ENCODE data around the gene PIK3C2A. TPM values are rescaled to one million over a fixed set of nuclear protein-coding genes. Genes with fewer than 3 reads are reported as not detected.
"Not testable (repeated sequence)": the region's sequence is repeated elsewhere in the genome, so short reads cannot be mapped to it uniquely, and the experiment has no call there.

Gene PIK3C2A
- total RNA-seq, 1 donor from 2014 or later: 63.1 TPM

DNA sequence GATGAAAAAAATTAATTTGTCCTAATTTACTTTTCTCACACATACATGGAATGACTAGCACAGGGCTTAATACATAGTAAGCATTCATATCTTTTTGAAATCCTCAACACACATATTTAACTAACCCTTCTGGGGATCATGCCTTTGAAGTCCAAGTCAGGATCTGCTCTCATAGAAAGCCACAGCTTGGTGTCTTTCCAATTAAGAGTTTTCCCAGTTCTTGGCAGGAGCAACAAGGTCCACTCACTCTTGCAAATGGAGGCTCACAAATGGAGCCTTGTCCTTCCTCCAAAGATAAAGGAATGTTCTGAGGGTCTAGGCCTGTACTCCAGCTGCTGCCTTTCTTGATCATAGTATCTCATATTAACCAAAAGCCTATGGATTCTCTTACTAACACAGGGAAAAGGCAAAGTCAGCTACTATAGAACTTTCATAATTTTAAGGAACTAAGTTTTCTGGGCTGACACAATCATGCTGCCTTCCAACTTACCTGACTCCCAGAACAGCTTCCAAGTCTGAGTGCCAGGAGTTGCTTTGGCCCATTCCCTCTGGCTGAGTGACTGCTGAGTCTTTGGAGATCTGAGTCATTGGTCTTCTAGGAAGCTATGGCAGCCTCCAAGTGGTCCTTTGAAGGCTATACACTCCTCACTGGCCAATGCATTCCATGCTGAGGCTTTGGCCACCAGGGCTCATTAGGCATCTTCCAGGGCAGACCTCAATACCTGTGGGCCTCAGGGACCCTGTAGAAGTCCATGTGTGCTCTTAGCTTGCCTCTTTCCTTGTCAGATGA is 43.0 kb upstream of the PIK3C2A start:
- no peaks in the 10 kb centered on the region for H3K9me3 Mint-ChIP-seq (ENCODE audit: unreplicated experiment)
- H3K36me3 Mint-ChIP-seq (ENCODE audit: unreplicated experiment): no peaks in the 10 kb centered on the region
- no peak overlapping the region for H3K4me3 Mint-ChIP-seq (ENCODE audit: unreplicated experiment)
- H3K4me1 Mint-ChIP-seq (ENCODE audit: unreplicated experiment): no peaks in the 10 kb centered on the region
- H3K27me3 Mint-ChIP-seq (ENCODE audit: unreplicated experiment): no peaks in the 10 kb centered on the region
- TF ChIP-seq, protein P1, sequence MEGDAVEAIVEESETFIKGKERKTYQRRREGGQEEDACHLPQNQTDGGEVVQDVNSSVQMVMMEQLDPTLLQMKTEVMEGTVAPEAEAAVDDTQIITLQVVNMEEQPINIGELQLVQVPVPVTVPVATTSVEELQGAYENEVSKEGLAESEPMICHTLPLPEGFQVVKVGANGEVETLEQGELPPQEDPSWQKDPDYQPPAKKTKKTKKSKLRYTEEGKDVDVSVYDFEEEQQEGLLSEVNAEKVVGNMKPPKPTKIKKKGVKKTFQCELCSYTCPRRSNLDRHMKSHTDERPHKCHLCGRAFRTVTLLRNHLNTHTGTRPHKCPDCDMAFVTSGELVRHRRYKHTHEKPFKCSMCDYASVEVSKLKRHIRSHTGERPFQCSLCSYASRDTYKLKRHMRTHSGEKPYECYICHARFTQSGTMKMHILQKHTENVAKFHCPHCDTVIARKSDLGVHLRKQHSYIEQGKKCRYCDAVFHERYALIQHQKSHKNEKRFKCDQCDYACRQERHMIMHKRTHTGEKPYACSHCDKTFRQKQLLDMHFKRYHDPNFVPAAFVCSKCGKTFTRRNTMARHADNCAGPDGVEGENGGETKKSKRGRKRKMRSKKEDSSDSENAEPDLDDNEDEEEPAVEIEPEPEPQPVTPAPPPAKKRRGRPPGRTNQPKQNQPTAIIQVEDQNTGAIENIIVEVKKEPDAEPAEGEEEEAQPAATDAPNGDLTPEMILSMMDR (IDR thresholded peaks at IDR 0.05): no peak
- DNase-seq (ENCODE audit: extremely low spot score, unreplicated experiment): no peak
- H3K27ac Mint-ChIP-seq (ENCODE audit: unreplicated experiment): no peak overlapping the region

DNA sequence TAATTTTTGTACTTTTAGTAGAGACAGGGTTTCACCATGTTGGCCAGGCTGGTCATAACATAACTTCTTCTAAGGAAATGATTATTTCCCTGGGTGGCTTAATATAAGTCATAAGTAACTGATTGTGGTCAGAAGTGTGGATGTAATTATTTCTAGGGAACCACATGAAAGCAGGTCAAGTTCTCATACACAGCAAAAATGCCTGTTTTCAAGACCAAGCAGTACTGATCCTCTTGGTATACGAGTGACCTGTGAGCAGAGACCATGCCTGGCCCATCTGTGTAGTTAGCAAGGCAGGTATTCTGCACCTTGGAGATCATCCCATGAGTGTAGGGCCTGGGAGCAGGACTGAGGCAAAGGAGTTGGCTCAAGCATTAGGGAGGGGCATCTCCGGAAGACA is 36.3 kb upstream of the PIK3C2A start:
- Mint-ChIP-seq H3K9me3 (ENCODE audit: unreplicated experiment) (no peaks in the 10 kb centered on the region), H3K27ac (ENCODE audit: unreplicated experiment) (no peak overlapping the region), H3K4me1 (ENCODE audit: unreplicated experiment) (no peaks in the 10 kb centered on the region), H3K4me3 (ENCODE audit: unreplicated experiment) (no peak overlapping the region), H3K36me3 (ENCODE audit: unreplicated experiment) (no peaks in the 10 kb centered on the region), H3K27me3 (ENCODE audit: unreplicated experiment) (no peaks in the 10 kb centered on the region)
- TF ChIP-seq, protein P1 (IDR thresholded peaks at IDR 0.05): no peak
- DNase-seq (ENCODE audit: extremely low spot score, unreplicated experiment): no peak

DNA sequence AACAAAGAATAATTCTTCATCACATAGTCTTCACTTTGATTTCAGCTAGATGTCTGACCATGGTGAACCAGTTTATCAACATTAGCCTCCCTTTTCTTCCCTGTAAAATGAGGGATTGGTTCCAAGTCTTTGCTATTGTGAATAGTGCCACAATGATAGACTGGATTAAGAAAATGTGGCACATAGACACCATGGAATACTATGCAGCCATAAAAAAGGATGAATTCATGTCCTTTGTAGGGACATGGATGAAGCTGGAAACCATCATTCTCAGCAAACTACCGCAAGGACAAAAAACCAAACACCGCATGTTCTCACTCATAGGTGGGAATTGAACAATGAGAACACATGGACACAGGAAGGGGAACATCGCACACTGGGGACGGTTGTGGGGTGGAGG is 35.2 kb upstream of the PIK3C2A start:
- H3K4me1 Mint-ChIP-seq (ENCODE audit: unreplicated experiment); H3K27me3 Mint-ChIP-seq (ENCODE audit: unreplicated experiment); H3K27ac Mint-ChIP-seq (ENCODE audit: unreplicated experiment); H3K9me3 Mint-ChIP-seq (ENCODE audit: unreplicated experiment); H3K4me3 Mint-ChIP-seq (ENCODE audit: unreplicated experiment); H3K36me3 Mint-ChIP-seq (ENCODE audit: unreplicated experiment); DNase-seq (ENCODE audit: extremely low spot score, unreplicated experiment): not testable (repeated sequence)

DNA sequence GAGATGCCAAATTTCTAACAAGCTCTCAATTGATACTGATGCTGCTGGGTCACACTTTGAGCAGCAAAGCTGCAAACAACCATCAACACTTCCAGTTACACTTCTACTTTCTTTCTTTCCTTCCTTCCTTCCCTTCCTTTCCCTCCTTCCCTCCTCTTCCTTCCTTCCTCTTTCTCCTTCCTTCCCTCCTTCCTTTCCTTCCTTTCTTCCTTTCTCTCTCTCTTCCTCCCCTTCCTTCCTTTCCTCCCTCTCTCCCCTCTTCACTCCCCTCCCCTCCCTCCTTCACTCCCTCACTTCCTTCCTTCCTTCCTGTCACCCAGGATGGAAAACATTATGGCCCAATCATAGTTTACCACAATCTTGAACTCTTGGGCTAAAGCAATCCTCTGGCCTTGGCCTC is 33.0 kb upstream of the PIK3C2A start:
- no peak for DNase-seq (ENCODE audit: extremely low spot score, unreplicated experiment)
- Mint-ChIP-seq H3K27me3 (ENCODE audit: unreplicated experiment) (no peaks in the 10 kb centered on the region), H3K4me3 (ENCODE audit: unreplicated experiment) (no peak overlapping the region), H3K9me3 (ENCODE audit: unreplicated experiment) (no peaks in the 10 kb centered on the region), H3K27ac (ENCODE audit: unreplicated experiment) (no peak overlapping the region), H3K4me1 (ENCODE audit: unreplicated experiment) (no peaks in the 10 kb centered on the region), H3K36me3 (ENCODE audit: unreplicated experiment) (no peaks in the 10 kb centered on the region)
- TF ChIP-seq, protein P1 (IDR thresholded peaks at IDR 0.05): no peak

DNA sequence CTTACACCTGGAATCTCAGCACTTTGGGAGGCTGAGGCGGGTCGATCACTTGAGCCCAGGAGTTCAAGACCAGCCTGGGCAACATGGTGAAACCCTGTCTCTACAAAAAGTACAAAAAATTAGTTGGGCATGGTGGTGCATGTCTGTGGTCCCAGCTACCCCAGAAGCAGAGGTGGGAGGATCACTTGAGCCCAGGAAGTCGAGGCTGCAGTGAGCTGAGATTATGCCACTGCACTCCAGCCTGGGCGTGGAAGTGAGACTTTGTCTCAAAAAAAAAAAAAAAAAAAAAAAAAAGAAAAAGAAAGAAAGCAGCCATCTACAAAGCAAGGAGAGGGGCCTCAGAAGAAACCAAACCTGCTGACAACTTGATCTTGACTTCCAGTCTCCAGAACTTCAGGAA is 32.1 kb upstream of the PIK3C2A start:
- not testable (repeated sequence) for H3K4me3 Mint-ChIP-seq (ENCODE audit: unreplicated experiment); H3K27me3 Mint-ChIP-seq (ENCODE audit: unreplicated experiment); H3K4me1 Mint-ChIP-seq (ENCODE audit: unreplicated experiment); H3K9me3 Mint-ChIP-seq (ENCODE audit: unreplicated experiment); H3K27ac Mint-ChIP-seq (ENCODE audit: unreplicated experiment); H3K36me3 Mint-ChIP-seq (ENCODE audit: unreplicated experiment); DNase-seq (ENCODE audit: extremely low spot score, unreplicated experiment)

DNA sequence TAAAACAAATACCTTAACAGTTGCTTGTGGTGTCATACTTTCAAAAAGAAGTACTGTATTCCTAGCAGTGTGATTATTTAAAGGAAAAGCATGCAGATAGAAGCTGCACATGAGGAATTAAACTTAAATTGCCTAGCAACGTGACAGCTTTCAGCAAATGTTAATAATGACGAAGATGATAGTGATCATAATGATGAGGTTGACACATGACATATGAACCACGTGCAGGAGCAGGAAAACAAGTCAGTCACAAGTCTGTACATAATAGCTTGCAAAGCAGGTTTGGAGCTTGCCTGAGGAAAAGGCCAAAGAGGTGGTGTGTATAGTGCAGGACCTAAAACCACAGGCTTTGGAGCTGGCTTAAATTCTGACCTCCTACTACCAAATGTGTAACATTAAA is 30.6 kb upstream of the PIK3C2A start:
- TF ChIP-seq, protein P1 (IDR thresholded peaks at IDR 0.05): no peak
- no peaks in the 10 kb centered on the region for H3K4me1 Mint-ChIP-seq (ENCODE audit: unreplicated experiment)
- H3K4me3 Mint-ChIP-seq (ENCODE audit: unreplicated experiment): no peak overlapping the region
- H3K27ac Mint-ChIP-seq (ENCODE audit: unreplicated experiment): no peak overlapping the region
- no peaks in the 10 kb centered on the region for H3K27me3 Mint-ChIP-seq (ENCODE audit: unreplicated experiment)
- no peaks in the 10 kb centered on the region for H3K9me3 Mint-ChIP-seq (ENCODE audit: unreplicated experiment)
- no peaks in the 10 kb centered on the region for H3K36me3 Mint-ChIP-seq (ENCODE audit: unreplicated experiment)
- DNase-seq (ENCODE audit: extremely low spot score, unreplicated experiment): no peak
